GM19351 (cell line): Measurements from ENCODE around the gene ARFGAP2.
A peak's percentile ranks its signal among the peaks of the same experiment; 100 is the strongest.

Experiments used
- ATAC-seq: cut with Tn5 transposase; IDR thresholded peaks from one replicate; pipeline ENCODE4 v1.9.1; 2021; ENCODE audit warnings: mild to moderate bottlenecking, moderate library complexity; ENCODE audit not compliant: unreplicated experiment

The ARFGAP2 gene

GRCh38 chr11:47172740-47173336 is 3.8 kb downstream of the ARFGAP2 start:
- ATAC-seq, result no peak

DNA sequence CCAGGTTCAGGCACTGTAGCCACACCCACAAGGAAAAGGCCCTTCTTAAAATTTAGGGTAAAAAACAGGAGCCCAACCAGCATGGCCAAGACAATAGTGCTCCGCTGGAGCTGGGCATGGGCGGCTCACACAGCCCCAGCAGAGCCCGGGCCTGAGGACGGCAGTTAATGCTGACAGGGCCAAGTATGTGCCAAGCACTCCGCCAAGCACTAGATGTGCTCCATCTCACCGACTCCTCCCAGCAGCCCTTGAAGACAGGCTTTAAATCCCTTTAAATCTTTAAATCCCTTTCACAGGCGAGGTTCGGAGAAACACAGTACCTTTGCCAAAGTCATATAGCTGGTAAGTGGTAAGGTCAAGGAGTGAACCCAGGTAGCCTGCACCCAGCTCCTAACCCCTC is 4.8 kb downstream of the ARFGAP2 start:
- no peak for ATAC-seq

GRCh38 chr11:47171061-47171838 is 5.4 kb downstream of the ARFGAP2 start:
- no peak for ATAC-seq

- ATAC-seq, result no peak
These were observed 10.3 kb downstream of the ARFGAP2 start for GRCh38 chr11:47166368-47166767.

GRCh38 chr11:47165253-47165840 is 11.3 kb downstream of the ARFGAP2 start:
- no peak for ATAC-seq

GRCh38 chr11:47164321-47164720 is 12.4 kb downstream of the ARFGAP2 start:
- no peak for ATAC-seq

DNA sequence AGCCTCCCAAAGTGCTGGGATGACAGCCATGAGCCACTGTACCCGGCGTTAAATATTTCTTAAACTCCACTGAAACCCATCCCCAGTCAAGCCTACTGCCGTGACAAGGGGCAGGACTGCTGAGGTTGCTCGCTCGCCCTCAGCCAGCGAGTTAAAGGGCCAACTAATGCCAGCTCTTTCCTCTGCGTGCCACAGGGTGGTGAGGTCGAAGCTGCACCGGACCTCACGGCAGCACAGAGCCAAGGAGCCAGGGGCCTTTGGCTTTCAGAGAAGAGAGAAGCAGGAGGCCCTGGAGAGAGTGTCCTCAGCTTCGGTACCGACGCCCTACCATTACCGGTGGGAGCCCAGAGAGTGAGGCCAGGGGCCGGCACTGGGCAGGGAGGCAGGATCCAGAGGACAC is 12.8 kb downstream of the ARFGAP2 start:
- ATAC-seq, result no peak

DNA sequence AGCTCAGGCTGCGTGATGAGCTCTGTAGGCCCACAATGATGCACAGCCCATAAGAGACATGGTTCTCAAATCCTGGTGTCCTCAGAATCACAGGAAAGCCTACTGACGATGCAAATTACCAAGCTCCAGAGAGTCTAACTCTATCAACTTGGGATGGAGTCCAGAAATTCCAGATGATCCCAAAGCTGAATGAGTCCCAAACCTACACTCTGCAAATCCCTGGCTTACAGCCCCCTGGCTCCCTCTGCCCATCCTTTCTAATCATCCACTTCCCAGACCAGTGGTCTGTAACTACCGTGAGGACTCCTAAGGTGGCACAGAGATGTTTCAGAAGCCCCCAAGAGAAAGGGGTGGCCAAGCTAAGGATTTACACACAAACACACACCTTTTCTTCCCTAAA is 13.5 kb downstream of the ARFGAP2 start:
- ATAC-seq, result no peak

DNA sequence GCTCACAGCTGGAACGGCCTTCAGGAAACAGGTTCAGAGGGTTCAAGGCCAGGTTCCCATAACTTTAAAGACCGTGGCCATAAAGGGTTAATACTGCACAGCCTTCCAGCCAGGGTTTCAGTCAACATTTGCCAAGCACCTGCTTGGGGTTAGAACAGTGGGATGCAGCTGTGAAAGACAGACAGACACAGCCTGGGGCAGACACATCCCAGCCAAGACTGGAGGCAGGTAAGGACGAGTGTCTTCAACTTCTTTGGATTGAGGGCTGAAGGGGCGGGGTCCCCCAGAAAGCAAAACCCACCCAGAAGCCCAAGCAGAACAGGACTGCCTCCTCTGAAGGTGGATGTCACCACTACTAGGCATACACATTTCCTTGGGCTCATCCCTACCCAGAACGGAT is 14.3 kb downstream of the ARFGAP2 start:
- ATAC-seq, result no peak

- no peak for ATAC-seq
These were observed 14.8 kb downstream of the ARFGAP2 start for GRCh38 chr11:47161890-47162289.

- peak; percentile 71 for ATAC-seq
These were observed 15.4 kb downstream of the ARFGAP2 start for GRCh38 chr11:47161134-47161854.

DNA sequence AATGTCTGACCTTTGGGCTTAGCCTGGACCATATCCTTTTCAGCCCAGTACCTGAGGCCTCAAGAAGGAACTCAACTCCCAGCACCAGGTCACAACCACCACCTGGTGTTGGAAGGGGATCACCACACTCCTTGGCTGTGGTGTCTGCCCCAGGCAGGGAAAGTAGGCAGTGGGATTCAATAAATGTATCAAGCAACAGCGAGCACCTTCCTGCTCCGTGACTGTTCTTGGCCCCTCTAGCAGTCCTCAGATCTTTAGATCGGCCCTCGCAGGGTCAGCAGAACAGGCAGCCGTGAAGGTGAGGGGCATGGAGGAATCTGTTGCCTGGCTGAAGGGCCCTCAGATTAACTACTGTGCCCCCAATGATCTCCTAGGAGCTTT is 15.9 kb downstream of the ARFGAP2 start:
- ATAC-seq, result peak; percentile 12

GRCh38 chr11:47158242-47158641 is 18.4 kb downstream of the ARFGAP2 start:
- no peak for ATAC-seq

DNA sequence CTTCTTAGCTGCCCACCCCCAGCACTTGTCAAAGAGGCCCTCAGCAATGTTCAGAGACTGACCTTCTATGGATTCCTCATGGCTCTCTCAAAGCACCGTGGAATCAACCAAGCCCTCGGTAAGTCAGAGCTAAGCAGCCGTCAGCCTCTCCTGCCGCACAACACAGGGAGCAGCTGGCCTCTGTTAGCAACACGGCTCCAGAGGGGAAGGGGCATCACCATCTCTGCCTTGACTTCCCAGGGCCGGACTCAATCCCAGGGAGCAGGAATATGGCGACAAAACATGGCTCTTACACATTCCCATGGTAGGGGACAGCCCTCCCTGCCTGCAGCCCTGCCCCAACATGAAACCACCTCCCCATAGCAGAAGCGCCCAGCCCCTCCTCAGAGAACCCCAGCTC is 18.9 kb downstream of the ARFGAP2 start:
- ATAC-seq, result no peak

DNA sequence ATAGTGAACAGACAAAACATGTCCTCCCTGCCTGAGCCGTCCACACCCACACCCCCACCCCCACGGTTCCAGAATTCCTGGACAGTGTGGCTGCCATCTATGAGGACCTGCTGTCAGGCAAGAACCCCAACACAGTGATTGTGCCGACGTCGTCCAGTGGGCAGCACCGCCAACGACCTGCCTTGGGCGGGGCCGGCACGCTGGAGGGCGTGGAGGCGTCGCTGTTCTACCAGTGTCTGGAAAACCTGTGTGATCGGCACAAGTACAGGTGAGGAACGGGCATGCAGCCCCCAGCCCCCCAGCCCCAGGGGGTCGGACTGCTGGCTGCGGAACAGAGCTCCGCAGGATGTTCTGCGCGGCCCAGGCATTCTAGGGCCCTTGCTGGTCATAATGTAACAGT is 19.7 kb downstream of the ARFGAP2 start:
- ATAC-seq, result no peak

- ATAC-seq, result no peak
These were observed 20.3 kb downstream of the ARFGAP2 start for GRCh38 chr11:47156333-47156732.

GRCh38 chr11:47155879-47156278 is 20.8 kb downstream of the ARFGAP2 start:
- no peak for ATAC-seq

DNA sequence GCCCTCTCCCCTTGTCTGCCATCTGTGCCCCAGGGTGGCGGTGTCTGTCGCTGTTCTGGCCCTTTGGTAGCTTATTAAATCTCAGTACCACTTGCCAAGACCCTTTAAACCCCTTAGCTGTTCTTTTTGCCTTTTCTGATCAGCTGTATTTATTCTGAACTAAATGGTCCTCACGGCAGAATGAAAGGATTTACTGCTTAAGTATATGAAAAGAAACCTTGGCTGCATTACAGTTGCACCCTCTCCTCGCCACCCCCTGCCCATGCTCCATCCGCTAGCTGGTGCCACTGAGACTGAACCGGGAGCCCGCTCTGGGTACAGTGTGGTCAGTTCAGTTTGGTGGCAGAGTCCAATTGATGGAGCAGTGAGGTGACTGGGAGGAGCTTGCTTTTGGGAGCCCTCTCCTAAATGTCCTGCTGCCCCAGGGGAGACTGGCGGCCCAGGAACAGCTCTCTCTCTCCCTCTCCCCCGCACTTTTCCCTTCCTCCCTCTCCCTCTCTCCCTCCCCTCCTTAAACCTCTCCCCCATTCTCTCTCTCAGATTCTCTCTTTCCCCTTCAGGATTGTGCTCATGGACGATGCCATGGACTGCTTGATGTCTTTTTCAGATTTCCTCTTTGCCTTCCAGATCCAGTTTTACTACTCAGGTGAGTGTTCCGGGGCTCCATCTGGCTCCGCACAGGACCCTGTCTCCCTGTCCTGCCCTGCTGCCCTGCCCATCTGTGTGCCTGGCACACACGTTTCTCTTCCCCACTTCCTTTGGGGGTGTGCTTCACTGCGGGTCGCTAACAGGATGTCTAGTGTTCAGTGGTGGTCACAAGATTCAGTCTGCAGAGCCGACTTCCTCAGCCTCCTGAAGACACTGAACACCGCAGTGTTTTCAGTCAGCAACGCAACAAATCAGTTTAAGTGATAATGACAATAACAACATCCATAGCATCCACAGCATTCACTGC is 21.8 kb downstream of the ARFGAP2 start:
- no peak for ATAC-seq

DNA sequence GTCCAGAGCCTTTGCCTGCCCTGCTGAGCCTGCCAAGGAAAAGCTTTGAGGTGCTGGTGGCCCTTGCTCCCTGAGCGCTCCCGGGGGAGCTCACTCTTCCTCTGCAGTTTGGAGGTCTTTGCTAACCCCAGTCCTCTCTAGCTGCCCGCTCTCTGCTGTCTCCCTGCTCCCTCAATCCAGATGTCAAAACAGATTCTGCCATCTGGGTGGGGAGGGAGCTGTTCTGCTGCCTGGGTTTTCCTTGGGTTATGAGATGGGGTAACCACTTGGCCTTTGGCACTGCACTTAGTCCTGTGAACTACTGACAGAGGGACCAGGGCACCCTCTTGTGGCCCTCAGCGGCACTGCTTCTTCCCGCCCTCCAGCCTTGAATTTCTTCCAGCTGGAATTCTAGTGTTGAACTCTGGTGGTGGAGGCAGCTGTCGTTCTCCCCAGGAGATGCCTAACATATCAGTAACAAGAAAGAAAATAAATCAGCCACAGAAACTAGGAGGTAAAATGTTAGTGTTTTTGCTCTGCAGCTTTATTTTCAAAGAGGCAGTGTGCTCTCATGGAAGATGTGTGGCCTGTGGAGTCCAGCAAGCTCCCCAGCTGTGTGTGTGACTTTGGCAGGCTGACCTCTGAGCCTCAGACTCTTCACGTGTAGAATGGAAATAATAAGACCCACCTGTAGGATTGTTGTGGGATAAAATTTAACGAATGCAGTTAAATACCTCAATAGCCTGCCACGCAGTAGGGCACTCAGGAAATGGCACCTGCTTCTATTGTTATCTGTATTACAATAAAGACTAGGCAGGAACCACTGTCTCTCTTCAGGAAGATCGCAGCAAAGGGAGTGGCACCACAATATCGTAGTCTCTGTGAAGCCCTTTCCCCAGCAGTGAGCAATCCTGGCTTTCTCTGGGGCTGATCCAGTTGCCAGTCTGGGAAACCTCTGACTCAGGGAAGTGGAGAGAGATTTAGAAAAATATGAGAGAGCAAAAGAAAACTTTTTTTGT is 23.4 kb downstream of the ARFGAP2 start:
- ATAC-seq, result peak; percentile 59
